Uterus (tissue), 2 donors: ENCODE data around the gene AHSP.

ENCODE experiments used
- POLR2A ChIP-seq, 2 donors: fragments of 450-650 bp; IDR thresholded peaks; one replicate each; pipeline ENCODE4 v1.6.1; 2016; ENCODE audit warnings: antibody characterized with exemption in 2 of 2, mild to moderate bottlenecking in 1 of 2, moderate library complexity in 1 of 2
- TF ChIP-seq, protein P1 (sequence below), 4 experiments: fragments of 200-600 bp in 2 of 4; fragments of 450-650 bp in 2 of 4; sonication (generic) in 2 of 4; IDR thresholded peaks; one replicate each; pipeline ENCODE4 v1.5.1; 2016 to 2019; ENCODE audit warnings: antibody characterized with exemption in 4 of 4, mild to moderate bottlenecking in 2 of 4, moderate library complexity in 1 of 4

DNA sequence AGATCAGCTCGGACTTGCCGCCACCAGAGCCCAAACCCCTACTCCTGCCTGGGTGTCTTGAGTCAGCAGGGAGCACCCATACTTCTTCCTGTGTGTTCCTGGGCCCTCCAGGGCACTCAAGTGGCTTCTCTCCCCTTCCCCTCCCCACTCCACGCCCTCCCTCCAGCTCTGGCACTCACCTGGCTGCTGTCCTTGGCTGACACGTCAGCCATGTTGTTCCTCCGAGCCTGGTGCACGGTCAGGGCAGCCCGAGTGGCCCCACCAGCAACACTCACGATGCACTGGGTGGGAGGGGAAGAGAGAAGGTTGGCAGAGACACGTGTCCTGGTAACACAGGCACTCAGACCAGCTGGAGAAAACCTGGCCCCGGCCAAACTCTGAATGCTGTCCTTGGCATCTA is 31.0 kb upstream of the AHSP start:
- TF ChIP-seq, protein P1, sequence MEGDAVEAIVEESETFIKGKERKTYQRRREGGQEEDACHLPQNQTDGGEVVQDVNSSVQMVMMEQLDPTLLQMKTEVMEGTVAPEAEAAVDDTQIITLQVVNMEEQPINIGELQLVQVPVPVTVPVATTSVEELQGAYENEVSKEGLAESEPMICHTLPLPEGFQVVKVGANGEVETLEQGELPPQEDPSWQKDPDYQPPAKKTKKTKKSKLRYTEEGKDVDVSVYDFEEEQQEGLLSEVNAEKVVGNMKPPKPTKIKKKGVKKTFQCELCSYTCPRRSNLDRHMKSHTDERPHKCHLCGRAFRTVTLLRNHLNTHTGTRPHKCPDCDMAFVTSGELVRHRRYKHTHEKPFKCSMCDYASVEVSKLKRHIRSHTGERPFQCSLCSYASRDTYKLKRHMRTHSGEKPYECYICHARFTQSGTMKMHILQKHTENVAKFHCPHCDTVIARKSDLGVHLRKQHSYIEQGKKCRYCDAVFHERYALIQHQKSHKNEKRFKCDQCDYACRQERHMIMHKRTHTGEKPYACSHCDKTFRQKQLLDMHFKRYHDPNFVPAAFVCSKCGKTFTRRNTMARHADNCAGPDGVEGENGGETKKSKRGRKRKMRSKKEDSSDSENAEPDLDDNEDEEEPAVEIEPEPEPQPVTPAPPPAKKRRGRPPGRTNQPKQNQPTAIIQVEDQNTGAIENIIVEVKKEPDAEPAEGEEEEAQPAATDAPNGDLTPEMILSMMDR (IDR thresholded peaks at IDR 0.05) = no peak
- TF ChIP-seq POLR2A (IDR thresholded peaks at IDR 0.05) = no peak
